ENCODE results near the gene CTCFL.
"Not testable (repeated sequence)": the region's sequence is repeated elsewhere in the genome, so short reads cannot be mapped to it uniquely, and the experiment has no call there.

The CTCFL gene

GRCh38 chr20:57536120-57536708, 11.3 kb upstream of the CTCFL start:
- DNase-seq = no peak

GRCh38 chr20:57535297-57535696, 10.4 kb upstream of the CTCFL start:
- no peak for DNase-seq

DNA sequence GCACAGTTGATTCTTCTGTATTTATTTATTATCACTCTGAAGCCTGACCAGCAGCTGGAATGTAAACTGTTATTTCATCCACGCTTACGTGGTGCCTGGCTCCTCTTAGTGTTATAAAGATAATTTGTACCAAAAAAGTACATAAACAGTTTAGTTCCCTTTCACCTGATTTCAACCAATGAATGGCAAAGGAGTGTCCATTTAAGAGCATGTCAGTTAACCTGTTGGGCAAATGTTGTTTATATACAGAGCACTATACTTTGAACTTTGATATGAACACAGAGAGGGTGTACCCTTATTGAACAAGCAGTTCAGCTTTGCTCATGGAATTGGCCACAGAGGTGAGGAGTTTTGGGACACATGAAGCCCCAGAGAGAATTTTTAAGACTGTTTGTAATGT, 7.2 kb upstream of the CTCFL start:
- DNase-seq = no peak

DNA sequence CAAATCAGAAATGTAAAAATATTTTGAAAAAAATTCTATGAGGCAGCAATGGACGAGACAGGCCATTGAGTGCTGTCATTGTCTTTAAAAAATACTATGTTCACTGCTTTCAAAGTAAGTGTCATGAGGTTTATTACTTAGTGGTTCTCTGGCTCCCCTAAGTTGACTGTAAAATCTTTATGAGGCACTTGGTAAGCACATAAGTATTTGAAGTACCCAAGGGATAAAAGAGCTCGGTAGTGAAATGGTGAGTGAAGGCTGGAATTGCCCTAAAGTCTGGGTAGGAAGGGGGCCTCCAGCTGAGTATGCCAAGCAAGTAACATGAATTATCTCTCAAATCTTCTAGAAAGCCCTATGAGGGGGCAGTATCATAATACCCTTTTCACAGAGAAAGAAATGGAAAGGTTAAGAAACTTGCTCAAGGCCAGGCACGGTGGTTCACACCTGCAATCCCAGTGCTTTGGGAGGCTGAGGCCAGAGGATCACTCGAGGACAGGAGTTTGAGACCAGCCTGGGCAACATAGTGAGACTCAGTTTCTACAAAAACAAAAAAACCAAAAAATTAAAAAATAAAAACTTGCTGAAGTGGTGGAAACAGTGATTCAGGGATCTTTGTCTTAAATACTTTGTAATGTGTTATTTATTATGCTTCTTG, 5.5 kb upstream of the CTCFL start:
- no peak for DNase-seq

DNA sequence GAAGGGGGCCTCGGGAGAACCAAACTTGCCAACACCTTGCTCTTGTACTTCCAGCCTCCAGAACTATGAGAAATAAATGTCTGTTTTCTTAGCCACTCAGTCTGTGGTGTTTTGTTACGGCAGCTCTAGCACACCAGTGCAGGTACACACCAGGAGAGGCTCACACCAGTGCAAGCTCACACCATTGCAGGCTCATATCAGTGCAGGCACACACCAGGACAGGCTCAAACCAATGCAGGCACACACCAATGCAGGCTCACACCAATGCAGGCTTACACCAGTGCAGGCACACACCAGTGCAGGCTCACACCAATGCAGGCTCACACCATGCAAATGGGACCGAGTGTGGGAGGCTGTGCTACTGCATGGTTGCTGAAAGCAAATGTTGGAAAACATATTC, 4.9 kb upstream of the CTCFL start:
- DNase-seq = no peak

GRCh38 chr20:57529160-57529585, 4.2 kb upstream of the CTCFL start:
- no peak for DNase-seq

- DNase-seq = no peak
Measured at GRCh38 chr20:57528148-57528547, 3.2 kb upstream of the CTCFL start.

DNA sequence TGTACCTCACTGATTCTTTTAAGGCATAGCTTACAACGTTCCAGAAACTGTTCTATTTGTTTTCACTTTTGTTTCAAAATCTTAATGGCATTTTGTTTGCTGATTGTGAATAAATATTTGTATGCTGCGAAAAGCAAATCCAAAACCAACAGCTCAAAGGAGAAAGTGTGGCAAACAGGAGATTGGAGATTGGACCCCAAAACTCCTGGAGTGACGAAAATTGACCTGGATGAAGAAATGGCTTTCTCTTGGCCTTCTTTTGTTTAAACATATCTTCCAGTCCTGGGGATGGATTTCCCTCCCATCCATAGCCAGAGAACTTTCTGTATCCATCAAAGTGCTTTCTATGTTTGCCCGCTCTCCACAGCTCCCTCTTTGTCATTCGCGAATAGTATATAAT, 2.8 kb upstream of the CTCFL start:
- no peak for DNase-seq

DNA sequence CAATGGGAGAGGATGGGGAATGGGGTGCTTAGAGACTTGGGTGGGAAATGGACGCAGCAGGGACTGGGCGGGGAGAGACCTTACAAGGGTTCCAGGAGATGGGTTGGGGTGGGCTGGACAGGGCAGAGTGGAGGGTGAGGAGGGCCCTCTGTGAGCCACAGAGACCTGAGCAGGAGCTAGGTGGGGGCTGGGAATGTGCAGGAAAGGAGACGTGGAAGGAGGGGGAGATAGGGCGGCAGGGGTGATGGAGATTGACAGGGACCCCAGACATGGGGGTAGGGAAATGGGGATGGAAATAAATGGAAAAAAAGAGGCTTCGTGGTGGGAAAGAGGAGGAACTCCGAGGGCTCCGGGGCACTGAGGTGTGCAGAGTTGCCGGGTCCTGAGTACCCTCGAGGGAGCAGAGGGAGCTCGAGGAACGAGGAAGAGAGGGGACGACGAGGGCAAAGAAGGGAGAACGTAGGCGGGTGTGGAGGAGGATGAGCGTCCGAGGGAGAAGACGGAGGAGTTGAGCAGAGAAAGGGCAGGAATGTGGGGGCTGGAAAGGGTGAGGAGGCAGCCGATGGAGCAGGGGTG, 2.0 kb upstream of the CTCFL start:
- no peak for DNase-seq

- no peak for DNase-seq
Measured at GRCh38 chr20:57526087-57526884, 1.3 kb upstream of the CTCFL start.

GRCh38 chr20:57525328-57526086, 567 bp upstream of the CTCFL start:
- no peak for DNase-seq

- DNase-seq = no peak
Measured at GRCh38 chr20:57523782-57524181, 1.2 kb downstream of the CTCFL start.

DNA sequence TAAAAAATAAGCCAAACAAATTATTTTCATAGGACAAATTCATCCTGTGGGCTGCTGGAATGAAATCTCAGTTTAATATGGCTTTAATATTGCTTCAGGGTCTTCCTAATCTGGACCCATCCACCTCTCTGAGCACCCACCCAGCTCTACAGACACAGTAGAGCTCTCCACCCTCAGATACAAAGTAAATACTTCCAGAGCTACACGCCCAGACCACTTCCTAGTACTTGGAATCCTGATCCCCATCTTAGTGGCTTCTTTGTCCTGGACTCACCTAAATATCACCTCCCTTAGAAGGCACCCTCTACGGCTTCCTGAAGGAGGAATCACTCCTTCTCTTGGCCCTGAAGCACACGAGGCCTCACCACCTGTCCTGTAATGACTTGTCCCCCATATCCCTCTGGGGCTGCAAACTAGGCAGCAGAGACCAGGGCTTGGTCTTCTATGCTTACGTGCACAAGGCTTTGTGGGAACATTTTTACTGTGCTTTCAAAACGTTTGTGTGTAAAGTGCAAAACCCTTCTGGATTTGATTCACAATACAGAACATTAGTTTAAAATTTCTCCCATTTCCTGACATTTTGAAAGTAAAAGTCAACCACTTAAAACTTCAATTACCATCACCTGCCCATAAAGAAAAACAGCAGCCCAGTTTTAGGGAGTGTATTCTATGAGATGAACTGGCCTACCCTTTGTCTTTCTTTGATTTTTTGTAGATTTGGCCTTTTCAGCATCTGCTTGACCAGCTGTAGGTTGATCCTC, 2.4 kb downstream of the CTCFL start:
- DNase-seq = no peak

- no peak for DNase-seq
Measured at GRCh38 chr20:57517904-57518303, 7.0 kb downstream of the CTCFL start.

DNA sequence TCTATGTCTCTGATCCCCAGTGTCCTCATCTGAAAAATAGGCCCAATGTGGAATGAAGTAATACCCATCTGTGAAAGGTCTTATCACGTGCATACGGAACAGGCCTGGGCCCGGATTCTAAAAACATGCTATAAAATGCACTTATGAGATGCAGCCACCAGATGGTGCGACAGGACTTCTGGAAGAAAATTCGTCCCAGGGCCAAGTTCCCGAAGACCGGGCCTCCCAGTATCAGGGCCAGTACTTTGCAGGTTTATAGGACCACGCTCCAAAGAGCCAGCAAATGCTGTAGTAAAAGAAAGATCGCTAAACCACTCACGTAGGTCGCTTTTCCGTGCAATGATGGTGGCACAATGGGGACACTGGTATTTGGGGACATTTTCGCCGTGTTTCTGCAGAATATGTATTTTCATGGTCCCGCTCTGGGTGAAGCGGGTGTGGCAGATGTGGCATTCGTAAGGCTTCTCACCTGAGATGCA, 10.6 kb downstream of the CTCFL start:
- DNase-seq = peak; percentile 73

- no peak for DNase-seq
Measured at GRCh38 chr20:57513199-57513598, 11.7 kb downstream of the CTCFL start.

DNA sequence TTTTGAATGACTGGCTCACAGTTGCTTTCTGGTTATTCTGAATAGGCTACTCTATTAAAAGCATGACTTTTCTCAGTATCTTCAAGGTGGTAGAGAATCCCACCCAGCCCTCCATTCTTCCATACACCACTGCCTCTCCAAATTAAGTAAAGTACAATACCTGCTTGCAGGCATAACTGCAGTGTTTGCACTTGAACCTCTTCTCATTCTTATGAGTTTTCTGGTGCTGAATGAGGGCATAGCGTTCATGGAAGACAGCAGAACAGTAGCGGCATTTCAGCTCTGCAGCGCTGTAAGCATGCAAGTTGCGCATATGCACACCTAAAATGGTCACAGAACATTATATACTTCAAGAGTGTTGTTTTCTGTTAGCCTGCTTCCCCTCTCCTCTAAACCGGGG, 12.5 kb downstream of the CTCFL start:
- no peak for DNase-seq

DNA sequence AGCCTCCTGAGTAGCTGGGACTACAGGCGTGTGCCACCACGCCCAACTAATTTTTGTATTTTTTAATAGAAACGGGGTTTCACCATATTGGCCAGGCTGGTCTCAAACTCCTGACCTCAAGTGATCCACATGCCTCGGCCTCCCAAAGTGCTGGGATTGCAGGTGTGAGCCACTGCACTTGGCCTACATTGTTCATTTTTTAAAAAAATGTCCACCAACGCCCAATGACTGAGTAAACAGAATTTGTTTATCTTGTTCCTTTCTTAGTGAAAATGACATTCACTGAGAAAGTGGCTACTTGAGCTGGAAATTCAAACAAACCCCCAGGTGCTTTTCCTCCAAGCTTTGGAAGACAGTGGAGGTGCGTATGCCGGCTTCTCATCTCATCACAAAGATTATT, 13.2 kb downstream of the CTCFL start:
- not testable (repeated sequence) for DNase-seq

DNA sequence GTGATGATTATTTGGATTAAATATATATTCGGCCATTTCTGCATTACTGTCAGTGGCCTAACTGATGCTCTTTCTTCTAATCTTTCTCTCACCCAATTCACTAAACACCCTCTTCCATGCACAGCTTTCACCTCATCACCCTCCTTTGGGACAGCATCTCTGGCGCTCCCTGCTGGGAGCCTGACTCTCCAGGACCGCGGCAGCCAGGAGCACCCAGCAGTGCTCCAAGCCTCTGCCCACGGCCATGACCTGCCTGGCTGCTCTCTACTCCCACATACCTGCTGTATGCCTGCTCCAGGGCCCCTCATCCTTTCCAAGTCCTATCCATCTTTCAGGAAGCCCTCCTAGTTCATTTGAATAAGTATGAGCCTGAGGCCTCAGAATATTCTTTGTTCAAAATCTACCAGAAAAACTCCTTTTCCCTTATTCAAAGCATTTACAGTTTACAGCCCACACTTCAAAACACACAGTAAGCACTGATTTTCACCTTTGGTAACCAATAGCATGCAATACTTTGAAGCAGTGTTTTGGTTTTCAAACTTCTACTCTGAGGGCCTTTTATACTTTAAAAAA, 15.2 kb downstream of the CTCFL start:
- no peak for DNase-seq

DNA sequence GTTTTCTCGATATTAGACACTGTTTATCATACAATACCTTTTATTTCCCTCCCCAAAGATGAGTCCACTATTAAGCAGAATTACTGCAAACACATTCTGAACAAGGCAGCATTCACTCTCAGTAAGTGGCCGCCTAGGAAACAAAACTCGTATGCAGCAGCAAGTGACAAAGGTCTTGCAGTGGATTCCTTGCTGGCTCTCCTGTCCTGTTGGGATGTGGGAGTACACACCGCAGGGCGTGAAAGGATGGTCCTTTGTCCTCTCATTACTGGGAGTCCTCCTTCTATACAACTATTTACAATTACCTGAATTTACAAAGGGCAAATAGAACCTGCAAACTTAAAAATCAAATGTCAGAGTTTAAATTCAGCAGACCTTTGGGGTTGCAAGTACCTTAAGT, 16.1 kb downstream of the CTCFL start:
- DNase-seq = no peak

DNA sequence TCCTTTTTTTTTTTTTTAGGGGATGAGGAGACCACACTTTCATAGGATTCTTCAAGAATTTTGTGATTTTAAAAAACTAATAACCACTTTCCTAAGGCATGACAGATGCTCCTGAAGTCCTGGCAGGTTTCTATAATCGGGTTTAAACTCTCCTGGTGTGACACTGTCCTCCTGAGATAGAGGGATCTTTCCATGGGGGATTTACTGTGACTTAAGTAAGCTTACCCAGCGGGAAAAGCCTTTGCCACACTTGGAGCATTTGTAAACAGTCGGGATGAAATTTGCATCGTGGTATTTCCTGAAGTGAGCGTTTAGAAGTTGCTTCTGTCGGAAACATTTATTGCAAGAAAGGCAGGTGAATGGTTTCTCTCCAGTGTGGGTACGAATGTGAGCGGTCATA, 16.6 kb downstream of the CTCFL start:
- no peak for DNase-seq

- DNase-seq = peak; percentile 46
Measured at GRCh38 chr20:57507477-57507876, 17.5 kb downstream of the CTCFL start.
